Measurements from ENCODE around the gene C1QTNF4. TPM values are rescaled to one million over a fixed set of nuclear protein-coding genes. Genes with fewer than 3 reads are reported as not detected.
"Not testable (repeated sequence)": the region's sequence is repeated elsewhere in the genome, so short reads cannot be mapped to it uniquely, and the experiment has no call there.

Gene C1QTNF4
- polyA plus RNA-seq, 1 donor, result 11.6 TPM

DNA sequence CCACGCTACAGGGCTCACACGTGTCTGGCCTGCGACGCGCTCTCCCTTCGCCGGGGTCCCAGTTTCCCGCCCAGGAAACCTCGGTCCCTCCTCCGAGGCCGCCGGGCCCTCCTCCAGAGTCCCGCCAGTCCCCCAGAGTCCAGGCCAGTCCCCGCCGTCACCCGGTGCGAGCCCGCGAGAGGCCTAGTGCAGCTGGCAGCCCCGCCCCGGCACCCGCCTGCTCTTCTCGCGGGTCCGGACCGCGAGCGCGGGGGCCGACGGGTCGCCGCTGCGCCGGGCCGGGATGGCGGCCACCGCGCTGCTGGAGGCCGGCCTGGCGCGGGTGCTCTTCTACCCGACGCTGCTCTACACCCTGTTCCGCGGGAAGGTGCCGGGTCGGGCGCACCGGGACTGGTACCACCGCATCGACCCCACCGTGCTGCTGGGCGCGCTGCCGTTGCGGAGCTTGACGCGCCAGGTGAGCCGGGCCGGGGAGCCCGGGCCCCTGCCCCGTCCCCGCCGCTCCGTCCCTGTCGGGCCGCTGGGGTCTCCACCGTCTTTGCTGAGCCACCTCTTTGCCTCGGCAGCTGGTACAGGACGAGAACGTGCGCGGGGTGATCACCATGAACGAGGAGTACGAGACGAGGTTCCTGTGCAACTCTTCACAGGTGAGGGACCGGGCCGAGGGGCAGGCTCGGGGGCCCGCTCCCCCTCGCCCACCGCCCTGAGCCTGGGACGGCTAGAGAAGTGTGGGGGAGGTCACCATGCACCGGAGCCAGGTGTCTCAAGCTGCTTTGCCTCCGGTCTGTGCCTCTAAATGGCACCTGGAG is 28.7 kb downstream of the C1QTNF4 start, which contains the start of gene PTPMT1:
Gene PTPMT1 (plus strand): TSS at position 260 of the 809 bp plus-strand sequence. CDS start 24 bp downstream, at position 284.
- DNase-seq, result peak; percentile 72

DNA sequence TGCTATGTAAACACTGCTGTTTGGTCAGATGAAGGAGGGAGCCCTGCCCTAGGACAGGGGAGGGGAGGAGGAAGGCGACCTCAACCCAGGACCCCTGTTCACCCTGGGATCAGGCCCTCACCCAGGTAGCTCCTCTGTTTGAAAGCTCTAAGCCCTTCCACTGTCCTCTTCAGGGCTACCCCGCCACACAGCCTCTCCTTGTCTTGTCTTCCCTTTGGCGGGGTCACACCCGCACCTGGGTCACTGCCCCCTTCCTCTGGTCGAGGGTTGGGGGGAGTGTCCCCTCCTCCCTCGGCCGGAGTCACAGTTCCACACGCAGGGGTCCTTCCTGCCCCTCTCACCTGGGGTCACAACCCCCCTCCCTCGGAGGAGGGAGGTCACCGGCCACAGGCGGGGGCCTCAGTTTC is 29.3 kb downstream of the C1QTNF4 start:
- no peak for DNase-seq

DNA sequence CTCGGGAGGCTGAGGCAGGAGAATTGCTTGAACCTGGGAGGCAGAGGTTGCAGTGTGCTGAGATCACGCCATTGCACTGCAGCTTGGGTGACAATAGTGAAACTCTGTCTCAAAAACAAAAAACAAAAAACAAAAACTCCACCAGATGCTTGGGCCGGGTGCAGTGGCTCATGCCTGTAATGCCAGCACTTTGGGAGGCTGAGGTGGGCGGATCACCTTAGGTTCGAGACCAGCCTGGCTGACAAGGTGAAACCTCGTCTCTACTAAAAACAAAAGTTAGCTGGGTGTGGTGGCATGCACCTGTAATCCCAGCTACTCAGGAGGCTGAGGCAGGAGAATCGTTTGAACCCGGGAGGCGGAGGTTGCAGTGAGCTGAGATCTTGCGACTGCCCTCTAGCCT is 29.8 kb downstream of the C1QTNF4 start:
- DNase-seq, result not testable (repeated sequence)

DNA sequence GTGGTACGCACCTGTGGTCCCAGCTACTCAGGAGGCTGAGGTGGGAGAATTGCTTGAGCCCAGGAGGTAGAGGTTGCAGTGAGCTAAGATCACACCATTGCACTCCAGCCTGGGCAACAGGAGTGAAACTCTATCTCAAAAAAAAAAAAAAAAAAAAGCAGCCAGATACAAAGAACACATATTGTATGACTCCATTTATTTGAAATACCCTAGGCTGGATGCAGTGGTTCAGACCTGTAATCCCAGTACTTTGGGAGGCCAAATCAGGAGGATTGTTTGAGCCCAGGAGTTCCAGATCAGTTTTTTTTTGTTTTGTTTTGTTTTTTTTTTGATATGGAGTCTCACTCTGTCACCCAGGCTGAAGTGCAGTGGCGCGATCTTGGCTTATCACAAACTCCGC is 31.8 kb downstream of the C1QTNF4 start:
- not testable (repeated sequence) for DNase-seq

DNA sequence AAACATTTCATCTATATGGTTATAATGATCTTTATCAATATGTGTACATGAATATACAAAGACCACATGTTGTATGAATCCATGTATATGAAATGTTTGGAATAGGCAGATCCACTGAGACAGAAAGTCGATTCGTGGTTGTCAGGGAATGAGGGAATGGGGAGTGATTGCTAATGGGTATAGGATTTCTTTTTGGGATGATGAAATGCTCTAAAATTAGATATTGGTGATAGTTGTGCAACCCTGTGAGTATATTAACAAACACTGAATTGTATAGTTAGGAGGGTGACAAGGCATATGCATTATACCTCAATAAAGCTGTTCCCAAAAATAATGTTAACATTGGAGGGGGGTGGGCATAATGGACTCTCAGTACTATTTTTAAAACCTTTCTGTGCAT is 33.8 kb downstream of the C1QTNF4 start:
- no peak for DNase-seq

DNA sequence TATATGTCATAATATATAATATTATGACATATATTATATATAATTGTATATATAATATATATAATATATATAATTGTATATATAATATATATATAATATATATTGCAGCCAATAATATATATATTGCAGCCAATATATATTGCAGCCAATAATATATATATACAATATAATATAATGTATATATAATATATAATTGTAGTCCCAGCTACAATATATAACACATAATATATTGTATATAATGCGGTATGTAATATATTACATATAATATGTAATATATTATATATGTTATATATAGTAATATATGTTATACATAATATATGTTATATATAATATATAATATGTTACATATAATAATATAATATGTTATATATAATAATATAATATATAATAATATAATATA is 35.5 kb downstream of the C1QTNF4 start:
- DNase-seq, result no peak

DNA sequence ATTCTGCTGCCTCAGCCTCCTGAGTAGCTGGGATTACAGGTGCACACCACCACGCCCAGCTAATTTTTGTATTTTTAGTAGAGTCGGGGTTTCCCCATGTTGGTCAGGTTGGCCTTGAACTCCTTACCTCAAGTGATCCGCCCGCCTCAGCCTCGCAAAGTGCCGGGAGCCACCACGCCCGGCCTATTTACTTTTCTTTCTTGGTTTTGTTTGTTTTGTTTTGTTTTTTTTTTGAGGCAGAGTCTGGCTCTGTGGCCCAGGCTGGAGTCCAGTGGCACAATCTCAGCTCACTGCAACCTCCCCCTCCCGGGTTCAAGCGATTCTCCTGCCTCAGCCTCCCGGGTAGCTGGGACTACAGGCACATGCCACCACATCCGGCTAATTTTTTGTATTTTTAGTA is 37.2 kb downstream of the C1QTNF4 start:
- DNase-seq, result not testable (repeated sequence)

DNA sequence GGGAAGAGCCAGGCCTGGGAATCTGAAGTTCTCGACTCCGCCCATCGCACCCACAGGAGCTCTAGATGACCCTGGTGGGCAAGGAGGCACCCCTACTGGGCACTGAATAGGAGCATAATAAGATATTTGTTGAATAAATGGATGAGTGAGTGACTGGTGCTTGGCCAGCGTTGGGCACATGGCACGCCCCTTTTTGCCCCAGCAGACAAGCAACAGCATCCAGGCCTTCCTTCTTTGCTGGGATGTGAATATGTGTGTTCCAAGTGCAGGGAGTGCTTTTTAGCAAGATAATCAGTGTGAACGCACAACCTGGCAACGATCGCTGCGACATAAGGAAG is 40.8 kb downstream of the C1QTNF4 start:
- no peak for DNase-seq

DNA sequence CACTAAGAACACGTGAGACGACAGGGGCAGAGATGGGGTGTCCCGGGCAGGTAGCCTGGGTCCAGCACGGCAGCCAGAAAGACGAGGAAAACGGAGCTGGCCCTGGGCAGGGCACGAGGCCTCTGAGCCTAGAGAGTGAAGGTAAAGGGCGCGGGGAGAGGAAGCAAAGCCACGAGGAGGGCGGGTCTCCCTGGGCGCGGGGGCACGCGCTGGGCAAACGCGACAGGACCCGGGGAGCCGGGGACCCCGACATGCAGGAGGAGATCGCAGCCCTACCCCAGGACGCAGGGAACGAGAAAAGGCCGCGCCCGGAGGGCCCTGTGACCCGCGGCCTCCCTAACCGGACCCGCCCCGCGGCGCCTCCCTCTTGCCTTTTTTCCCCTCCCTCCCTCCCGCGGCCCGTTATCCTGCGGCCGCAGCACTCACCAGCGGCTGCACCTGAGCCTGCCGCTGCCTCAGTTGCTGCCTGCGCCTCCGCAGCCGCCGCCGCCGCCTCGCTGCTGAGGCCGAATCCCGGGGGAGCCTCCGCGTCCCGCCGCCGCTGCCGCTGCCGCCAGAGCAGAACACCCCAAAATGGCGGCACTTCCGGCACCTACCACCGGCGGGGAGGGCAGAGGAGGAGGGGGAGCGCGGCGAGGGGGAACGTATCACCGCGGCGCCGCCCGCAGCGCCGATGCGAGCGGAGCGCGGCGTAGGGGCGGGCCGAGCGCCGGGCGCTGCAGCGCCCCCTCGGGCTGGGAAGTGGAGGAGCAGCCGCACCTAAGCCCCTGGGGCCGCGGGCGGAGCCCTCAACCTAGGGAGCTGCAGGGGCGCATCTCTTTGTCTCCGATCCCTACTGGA is 41.4 kb downstream of the C1QTNF4 start, which contains the start of gene CELF1:
Gene CELF1 (minus strand): TSS at position 567 of the 840 bp plus-strand sequence. CDS start 53,609 bp downstream, outside the sequence.
- DNase-seq, result peak; percentile 93

DNA sequence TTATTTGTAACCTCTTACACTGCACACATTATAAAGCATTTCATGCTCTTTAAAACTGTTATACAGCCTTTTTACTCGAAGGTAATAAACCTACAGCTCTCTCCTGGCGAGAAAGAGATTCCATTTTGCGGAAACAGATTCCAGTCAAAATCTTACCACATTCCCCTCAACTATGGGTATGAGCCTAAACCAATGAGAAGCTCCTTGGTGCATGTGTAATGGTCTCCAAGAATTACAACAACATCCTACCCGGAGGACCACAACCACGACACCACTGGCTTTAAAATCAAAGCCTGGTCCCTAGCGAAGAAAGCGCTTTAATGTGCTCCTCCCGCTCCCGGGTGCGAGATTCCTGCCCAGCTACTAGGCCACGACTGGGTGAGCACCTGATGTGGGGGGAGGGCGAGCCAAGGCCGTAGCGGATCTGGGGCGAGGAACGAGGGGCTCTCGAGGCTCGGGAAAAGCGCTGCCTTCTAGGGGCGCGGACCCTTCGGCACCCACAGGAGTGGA is 42.1 kb downstream of the C1QTNF4 start:
- DNase-seq, result peak; percentile 15

DNA sequence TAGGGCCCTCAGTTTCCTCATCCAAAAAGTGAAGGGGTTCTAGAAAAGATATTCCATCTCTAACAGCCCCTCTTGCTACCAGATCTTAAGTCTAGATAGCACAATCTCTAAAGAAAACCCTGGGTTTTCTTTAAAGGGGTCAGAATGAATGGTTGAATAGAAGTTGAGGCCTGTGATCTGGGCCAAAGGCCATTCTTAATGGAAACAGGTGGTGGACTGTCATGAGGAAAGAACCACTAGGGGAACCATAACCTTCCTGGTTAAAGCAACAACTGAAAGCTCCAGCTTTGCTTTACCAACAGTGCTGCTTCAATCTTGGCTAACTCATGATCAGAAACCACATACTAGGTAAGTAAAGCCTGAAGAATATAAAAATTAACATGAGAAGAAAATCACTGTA is 43.1 kb downstream of the C1QTNF4 start:
- DNase-seq, result no peak

DNA sequence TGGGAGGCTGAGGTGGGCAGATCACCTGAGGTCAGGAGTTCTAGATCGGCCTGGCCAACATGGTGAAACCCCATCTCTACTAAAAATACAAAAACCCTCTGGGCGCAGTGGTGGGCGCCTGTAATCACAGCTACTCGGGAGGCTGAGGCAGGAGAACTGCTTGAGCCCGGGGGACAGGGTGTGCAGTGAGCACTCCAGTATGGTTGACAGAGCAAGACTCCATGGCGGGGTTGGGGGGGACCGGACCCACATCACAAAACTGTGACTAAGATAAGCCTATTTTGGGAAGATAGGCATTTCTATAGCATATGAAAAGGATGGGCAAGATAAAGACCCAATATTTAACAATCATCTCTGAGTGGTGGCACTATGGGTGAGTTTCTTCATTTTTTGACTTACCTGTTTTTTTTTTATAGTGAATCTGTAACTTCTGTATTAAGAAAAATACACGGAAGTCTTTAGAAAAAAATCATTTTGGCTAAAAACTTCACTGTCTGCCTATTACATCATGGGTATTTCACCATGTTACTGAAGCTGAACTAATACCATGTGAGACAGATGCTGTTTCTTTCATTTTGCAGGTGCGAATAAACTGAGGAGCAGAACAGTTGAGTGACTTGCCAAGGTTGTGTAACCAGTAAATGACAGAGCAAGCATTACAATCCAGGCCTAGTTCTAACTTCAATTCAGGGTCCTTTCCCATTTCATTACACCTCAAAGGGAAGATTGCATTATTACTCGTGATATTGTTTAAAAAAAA is 43.7 kb downstream of the C1QTNF4 start:
- DNase-seq, result no peak

DNA sequence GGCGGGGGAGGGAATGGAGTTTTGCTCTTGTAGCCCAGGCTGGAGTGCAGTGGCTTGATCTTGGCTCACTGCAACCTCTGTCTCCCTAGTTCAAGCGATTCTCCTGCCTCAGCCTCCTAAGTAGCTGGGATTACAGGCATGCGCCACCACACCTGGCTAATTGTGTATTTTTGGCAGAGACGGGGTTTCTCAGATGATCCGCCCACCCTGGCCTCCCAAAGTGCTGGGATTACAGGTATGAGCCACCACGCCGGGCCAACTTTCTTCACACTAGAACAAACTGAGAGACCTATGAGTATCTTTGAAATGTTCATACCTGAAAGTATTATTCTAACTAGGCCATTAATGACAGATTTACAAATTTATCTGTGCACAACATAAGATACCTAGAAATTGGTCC is 47.9 kb downstream of the C1QTNF4 start:
- DNase-seq, result not testable (repeated sequence)

DNA sequence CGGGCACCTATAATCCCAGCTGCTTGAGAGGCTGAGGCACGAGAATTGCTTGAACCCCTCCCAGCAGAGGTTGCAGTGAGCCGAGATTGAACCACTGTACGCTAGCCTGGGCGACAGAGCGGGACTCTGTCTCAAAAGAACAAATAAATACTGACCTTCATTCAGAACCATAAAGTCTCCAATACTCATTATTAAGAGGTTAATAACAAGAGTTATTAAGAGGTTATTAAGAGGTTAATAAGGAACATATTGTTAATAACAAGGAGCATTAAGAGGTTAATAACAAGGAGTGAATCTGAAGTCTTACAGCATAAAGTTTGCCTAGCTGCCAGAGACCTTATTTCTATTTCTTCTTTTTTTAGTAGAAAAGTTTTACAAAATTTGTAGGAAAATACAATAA is 48.9 kb downstream of the C1QTNF4 start:
- DNase-seq, result no peak

DNA sequence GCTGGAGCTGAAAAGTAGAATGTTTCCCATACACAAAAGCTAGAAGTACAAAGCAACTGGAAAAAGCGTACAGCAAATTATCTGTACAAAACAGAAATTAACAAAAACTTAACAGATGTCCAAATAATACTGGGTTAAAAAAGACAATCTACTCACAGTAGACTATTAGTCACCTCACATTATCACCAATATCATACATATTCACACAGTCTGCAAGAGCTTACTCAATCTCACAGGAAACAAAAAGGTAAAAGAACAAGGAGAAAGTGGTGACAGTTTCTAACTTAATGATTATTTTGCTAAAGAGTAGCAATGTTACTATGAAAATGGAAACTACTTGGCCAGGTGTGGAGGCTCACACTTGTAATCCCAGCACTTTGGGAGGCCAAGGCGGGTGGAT is 53.1 kb downstream of the C1QTNF4 start:
- no peak for DNase-seq

DNA sequence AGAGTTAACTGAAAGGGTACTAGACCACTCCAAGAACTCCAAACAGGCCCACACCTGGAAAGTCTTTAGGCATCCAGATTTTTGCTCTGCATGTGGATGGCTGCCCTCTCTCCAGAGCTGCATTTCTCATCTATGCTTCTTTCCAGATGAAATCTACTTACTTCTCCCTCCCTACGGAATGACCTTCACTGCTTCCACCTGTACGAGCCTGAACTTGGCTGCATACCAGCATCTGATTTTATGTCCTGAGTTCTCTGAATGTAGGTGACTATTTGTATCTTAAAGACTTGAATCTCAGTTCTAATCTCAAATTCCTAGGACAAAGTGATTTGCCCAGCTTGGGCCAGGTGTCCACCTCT is 54.6 kb downstream of the C1QTNF4 start:
- no peak for DNase-seq

Other genes starting within 250 kb of the C1QTNF4 start
- 0.49 TPM for gene MYBPC3, start 241.7 kb downstream of the C1QTNF4 start, polyA plus RNA-seq (ENCODE audit: insufficient read length)
- 11.3 TPM for gene SPI1, start 215.9 kb downstream of the C1QTNF4 start, polyA plus RNA-seq (ENCODE audit: insufficient read length)
- 38.8 TPM for gene SLC39A13, start 185.8 kb downstream of the C1QTNF4 start, polyA plus RNA-seq (ENCODE audit: insufficient read length)
- 126 TPM for gene PSMC3, start 168.0 kb downstream of the C1QTNF4 start, polyA plus RNA-seq (ENCODE audit: insufficient read length)
- 126 TPM for gene RAPSN, start 145.3 kb downstream of the C1QTNF4 start, polyA plus RNA-seq (ENCODE audit: insufficient read length)
- gene CELF1, start 41.3 kb downstream of the C1QTNF4 start, polyA plus RNA-seq (ENCODE audit: insufficient read length), result 71.5 TPM
- 25.4 TPM for gene PTPMT1, start 28.8 kb downstream of the C1QTNF4 start, polyA plus RNA-seq (ENCODE audit: insufficient read length)
- gene KBTBD4, start 15.4 kb downstream of the C1QTNF4 start, polyA plus RNA-seq (ENCODE audit: insufficient read length), result 16.3 TPM
- 86.6 TPM for gene NDUFS3, start 15.3 kb downstream of the C1QTNF4 start, polyA plus RNA-seq (ENCODE audit: insufficient read length)
- gene FAM180B, start 7.7 kb downstream of the C1QTNF4 start, polyA plus RNA-seq (ENCODE audit: insufficient read length), result 3.0 TPM
- 62.1 TPM for gene MTCH2, start 48.1 kb upstream of the C1QTNF4 start, polyA plus RNA-seq (ENCODE audit: insufficient read length)
- gene AGBL2, start 121.0 kb upstream of the C1QTNF4 start, polyA plus RNA-seq (ENCODE audit: insufficient read length), result 0.77 TPM
- 92.5 TPM for gene FNBP4, start 172.9 kb upstream of the C1QTNF4 start, polyA plus RNA-seq (ENCODE audit: insufficient read length)

Data from hindlimb muscle (tissue), 1 donor.